MM.1S (cell line): ENCODE data around the gene SMIM22.

Experiments
- DNase-seq: peaks from one replicate; pipeline ENCODE4 v3.0.0-alpha.2; 2015
- H2AFZ ChIP-seq: fragments of 300-600 bp; sonication (generic); 2 replicates; pipeline ENCODE4 v1.6.0; 2016; ENCODE audit warnings: antibody characterized with exemption, low read length
- H3F3A ChIP-seq: fragments of 300-600 bp; sonication (generic); 2 replicates; pipeline ENCODE4 v1.6.1; 2016; ENCODE audit warnings: mild to moderate bottlenecking, antibody characterized with exemption, low read length, moderate library complexity, mixed read lengths; ENCODE audit not compliant: insufficient read depth
- H3K27ac ChIP-seq: fragments of 300-600 bp; sonication (generic); 2 replicates; pipeline ENCODE4 v1.5.1; 2016; ENCODE audit warnings: mild to moderate bottlenecking, low read length
- H3K27me3 ChIP-seq: fragments of 300-600 bp; sonication (generic); replicated peaks from 2 replicates; pipeline ENCODE4 v1.6.0; 2016; ENCODE audit warnings: low read length; ENCODE audit not compliant: insufficient read depth
- H3K36me3 ChIP-seq: fragments of 300-600 bp; sonication (generic); replicated peaks from 2 replicates; pipeline ENCODE4 v1.6.1; 2016; ENCODE audit warnings: mild to moderate bottlenecking, low read length, mixed read lengths; ENCODE audit not compliant: insufficient read depth
- H3K4me1 ChIP-seq: fragments of 300-600 bp; sonication (generic); 2 replicates; pipeline ENCODE4 v1.6.1; 2016; ENCODE audit warnings: low read length, mixed read lengths
- H3K4me2 ChIP-seq: fragments of 300-600 bp; sonication (generic); 2 replicates; pipeline ENCODE4 v1.6.0; 2016; ENCODE audit warnings: low read depth, low read length
- H3K4me3 ChIP-seq: fragments of 300-600 bp; sonication (generic); 2 replicates; pipeline ENCODE4 v1.5.1; 2016; ENCODE audit warnings: low read length, mixed read lengths
- H3K79me2 ChIP-seq: fragments of 300-600 bp; sonication (generic); 2 replicates; pipeline ENCODE4 v1.6.1; 2016; ENCODE audit warnings: mixed run types, low read length, mixed read lengths
- H3K9ac ChIP-seq: fragments of 300-600 bp; sonication (generic); 2 replicates; pipeline ENCODE4 v1.6.1; 2016; ENCODE audit warnings: low read length, mixed read lengths
- H3K9me2 ChIP-seq: fragments of 300-600 bp; sonication (generic); replicated peaks from 2 replicates; pipeline ENCODE4 v1.6.1; 2016; ENCODE audit warnings: mild to moderate bottlenecking, low read length, mixed read lengths; ENCODE audit not compliant: insufficient read depth
- H3K9me3 ChIP-seq: fragments of 300-600 bp; sonication (generic); replicated peaks from 2 replicates; pipeline ENCODE4 v1.6.1; 2016; ENCODE audit warnings: mild to moderate bottlenecking, low read length, mixed read lengths; ENCODE audit not compliant: insufficient read depth
- H4K20me1 ChIP-seq: fragments of 300-600 bp; sonication (generic); 2 replicates; pipeline ENCODE4 v1.6.1; 2016; ENCODE audit warnings: mild to moderate bottlenecking, low read length, moderate library complexity, mixed read lengths; ENCODE audit not compliant: insufficient read depth
- CTCF ChIP-seq: fragments of 300-600 bp; sonication (generic); IDR thresholded peaks from 2 replicates; pipeline ENCODE4 v1.5.1; 2016; ENCODE audit warnings: antibody characterized with exemption, low read length, mixed read lengths
- EZH2 ChIP-seq: fragments of 300-600 bp; sonication (generic); optimal IDR thresholded peaks from 2 replicates; pipeline ENCODE3; 2017; ENCODE audit warnings: low read depth, mild to moderate bottlenecking, antibody characterized with exemption, low read length, mixed read lengths
- EZH2phosphoT487 ChIP-seq: fragments of 300-600 bp; sonication (generic); IDR thresholded peaks from 2 replicates; pipeline ENCODE4 v1.6.1; 2018; ENCODE audit warnings: antibody characterized with exemption, low read length

Gene SMIM22

GRCh38 chr16:4754865-4755264 is 40.3 kb upstream of the SMIM22 start:
- TF ChIP-seq CTCF (no peak), EZH2phosphoT487 (no peak), EZH2 (no peak)
- H3K36me3 ChIP-seq: no peaks in the 10 kb centered on the region

GRCh38 chr16:4755687-4756086 is 39.5 kb upstream of the SMIM22 start:
- H3K9me3 ChIP-seq: no peaks in the 10 kb centered on the region
- H3K27me3 ChIP-seq: no peaks in the 10 kb centered on the region
- H3F3A ChIP-seq: no peaks in the 10 kb centered on the region
- no peaks in the 10 kb centered on the region for H3K79me2 ChIP-seq
- H3K4me1 ChIP-seq: no peaks in the 10 kb centered on the region
- no peaks in the 10 kb centered on the region for H4K20me1 ChIP-seq
- H3K4me2 ChIP-seq: no peak overlapping the region
- no peaks in the 10 kb centered on the region for H3K36me3 ChIP-seq
- DNase-seq: no peak
- no peak overlapping the region for H3K27ac ChIP-seq
- H3K4me3 ChIP-seq: no peak overlapping the region
- no peaks in the 10 kb centered on the region for H3K9me2 ChIP-seq
- H2AFZ ChIP-seq: no peak overlapping the region
- H3K9ac ChIP-seq: no peak overlapping the region
- TF ChIP-seq CTCF (no peak), EZH2 (no peak), EZH2phosphoT487 (no peak)

More at GRCh38 chr16:4754865-4755264, 40.3 kb upstream of the SMIM22 start:
- Histone ChIP-seq H3K4me1 (no peaks in the 10 kb centered on the region), H3K9ac (no peak overlapping the region), H3F3A (no peaks in the 10 kb centered on the region), H3K27ac (no peak overlapping the region), H3K9me3 (no peaks in the 10 kb centered on the region), H3K79me2 (no peaks in the 10 kb centered on the region), H3K27me3 (no peaks in the 10 kb centered on the region), H2AFZ (no peak overlapping the region), H3K4me2 (no peak overlapping the region), H3K9me2 (no peaks in the 10 kb centered on the region), H4K20me1 (no peaks in the 10 kb centered on the region), H3K4me3 (no peak overlapping the region)
- DNase-seq: no peak

GRCh38 chr16:4760221-4760910 is 34.8 kb upstream of the SMIM22 start:
- Histone ChIP-seq H3K4me3 (no peak overlapping the region), H3K36me3 (no peaks in the 10 kb centered on the region), H2AFZ (no peak overlapping the region), H3K79me2 (peaks cover 3% of the 10 kb centered on the region), H3K27me3 (no peaks in the 10 kb centered on the region), H3K9ac (no peak overlapping the region), H3K4me2 (no peak overlapping the region), H4K20me1 (no peaks in the 10 kb centered on the region), H3K4me1 (no peaks in the 10 kb centered on the region), H3K27ac (no peak overlapping the region), H3K9me2 (no peaks in the 10 kb centered on the region), H3K9me3 (no peaks in the 10 kb centered on the region), H3F3A (no peaks in the 10 kb centered on the region)
- no peak for DNase-seq
- TF ChIP-seq CTCF: no peak
- TF ChIP-seq EZH2phosphoT487: no peak
- TF ChIP-seq EZH2: no peak
